ENCODE measurements around the gene SERPINB3.
"Not testable (repeated sequence)": the region's sequence is repeated elsewhere in the genome, so short reads cannot be mapped to it uniquely, and the experiment has no call there.

SERPINB3 gene

DNA sequence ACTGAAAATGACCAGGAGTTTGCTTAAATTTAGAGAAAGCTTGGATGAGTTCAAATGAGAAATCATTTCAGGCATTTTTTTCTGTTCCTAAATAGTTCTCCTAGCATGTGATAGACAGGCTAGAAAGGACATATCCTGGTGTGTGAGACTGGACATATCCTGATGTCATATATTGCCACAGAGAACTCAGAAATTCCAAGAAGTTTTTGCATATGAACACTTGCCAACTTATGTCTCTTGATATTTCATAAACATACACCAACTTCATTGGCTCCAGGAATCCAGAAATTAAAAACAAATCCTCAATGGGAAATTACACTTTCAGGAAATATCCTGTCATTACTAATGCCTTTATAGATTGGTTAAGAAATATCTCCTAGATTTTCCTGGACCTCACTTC lies 14.8 kb downstream of the SERPINB3 start:
- DNase-seq (ENCODE audit: low read depth), result peak; percentile 54

DNA sequence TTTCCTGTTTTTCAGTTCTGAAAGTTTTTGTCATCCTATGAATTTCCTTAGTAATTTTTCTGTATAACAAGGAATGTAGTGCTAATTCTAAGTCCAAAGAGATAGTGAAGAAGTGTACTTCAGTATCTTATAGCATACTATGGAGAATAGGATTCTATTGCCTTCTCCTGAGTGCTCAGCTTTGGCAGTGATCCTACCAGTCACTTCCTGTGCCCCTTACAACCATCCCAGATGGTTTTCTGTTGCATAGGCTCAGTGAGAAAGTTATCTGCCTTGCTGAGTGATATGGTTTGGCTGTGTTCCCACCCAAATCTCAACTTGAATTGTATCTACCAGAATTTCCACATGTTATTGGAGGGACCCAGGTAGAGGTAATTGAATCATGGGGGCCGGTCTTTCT lies 17.0 kb downstream of the SERPINB3 start:
- DNase-seq (ENCODE audit: low read depth), result peak; percentile 10

DNA sequence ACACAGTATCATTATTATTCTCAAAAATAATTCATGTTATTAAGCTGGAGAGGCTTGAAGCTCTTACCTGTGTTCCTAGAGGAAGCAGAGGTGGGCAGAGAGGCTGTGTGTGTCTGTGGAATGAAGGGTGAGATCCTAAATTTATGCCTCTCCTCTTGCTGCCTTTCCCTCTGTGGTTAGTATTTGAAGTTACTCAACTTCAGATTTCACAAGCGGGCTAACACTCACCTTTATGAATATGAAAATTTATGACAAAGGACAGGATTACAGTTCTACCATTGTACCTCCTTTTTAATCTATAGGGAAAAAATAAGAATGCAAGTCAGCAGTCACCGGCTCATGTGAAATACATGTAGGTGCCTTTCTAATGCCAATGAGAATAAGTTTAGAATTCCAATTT lies 17.6 kb downstream of the SERPINB3 start, which contains the start of gene SERPINB4:
SERPINB4 (minus strand) TSS at position 115 of the 400 bp plus-strand sequence. CDS start 679 bp downstream, outside the sequence.
- DNase-seq (ENCODE audit: low read depth), result not testable (repeated sequence)

DNA sequence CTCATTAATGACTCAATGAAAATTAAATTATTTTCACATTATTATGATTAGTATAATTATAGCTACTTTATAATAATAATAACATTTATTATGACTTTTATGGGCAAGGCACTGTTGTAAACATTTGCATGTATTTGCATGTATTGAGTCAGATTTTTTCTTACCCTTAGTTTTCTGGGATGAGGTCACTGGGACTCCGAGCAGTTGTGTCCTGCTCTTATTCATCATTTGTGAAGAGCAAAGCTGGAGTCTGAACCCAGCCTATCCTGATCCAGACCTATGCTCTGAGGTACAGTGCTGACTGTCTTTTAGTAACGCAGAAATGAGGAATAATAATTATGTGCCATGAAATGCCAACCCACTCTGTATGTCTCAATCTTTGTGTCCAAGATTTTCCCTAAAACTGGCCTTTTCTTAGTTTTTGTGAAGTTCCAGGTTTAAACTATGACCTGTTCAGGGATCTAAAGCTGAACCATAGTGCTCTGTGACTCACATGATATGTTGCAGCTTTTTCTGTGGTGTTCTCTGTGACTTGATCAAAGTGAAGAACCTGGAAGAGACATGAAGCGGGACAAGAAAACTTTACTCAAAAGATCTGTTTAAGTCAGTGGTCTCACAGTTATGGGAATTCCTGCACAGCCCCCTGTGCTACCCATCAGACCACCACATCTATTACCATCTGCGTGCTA lies 18.9 kb downstream of the SERPINB3 start:
- DNase-seq (ENCODE audit: low read depth), result not testable (repeated sequence)

DNA sequence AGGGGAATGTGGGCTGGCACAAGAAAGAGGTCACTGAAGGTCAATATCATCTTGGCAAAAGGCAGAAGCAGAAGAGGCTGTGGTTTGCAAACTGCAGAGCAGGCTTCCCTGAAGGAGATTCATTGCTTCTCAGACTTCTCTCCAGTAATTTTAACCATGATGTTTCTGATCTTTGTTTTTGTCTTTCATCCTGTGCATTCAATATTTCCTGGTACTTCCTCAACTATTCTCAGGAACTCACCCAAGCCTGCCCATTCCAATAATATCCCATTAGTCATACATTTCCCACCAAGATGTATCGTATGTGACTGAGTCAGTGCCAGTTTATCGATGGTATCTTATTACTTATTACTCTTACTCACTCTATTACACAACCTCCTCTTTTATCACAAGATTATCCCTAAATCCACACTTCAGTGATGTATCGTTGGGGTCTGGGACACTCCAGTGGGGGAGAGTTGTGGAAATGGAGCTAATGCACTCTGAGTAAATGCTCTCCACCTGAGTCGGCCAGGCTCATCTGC lies 20.5 kb downstream of the SERPINB3 start:
- DNase-seq (ENCODE audit: low read depth), result peak; percentile 35

DNA sequence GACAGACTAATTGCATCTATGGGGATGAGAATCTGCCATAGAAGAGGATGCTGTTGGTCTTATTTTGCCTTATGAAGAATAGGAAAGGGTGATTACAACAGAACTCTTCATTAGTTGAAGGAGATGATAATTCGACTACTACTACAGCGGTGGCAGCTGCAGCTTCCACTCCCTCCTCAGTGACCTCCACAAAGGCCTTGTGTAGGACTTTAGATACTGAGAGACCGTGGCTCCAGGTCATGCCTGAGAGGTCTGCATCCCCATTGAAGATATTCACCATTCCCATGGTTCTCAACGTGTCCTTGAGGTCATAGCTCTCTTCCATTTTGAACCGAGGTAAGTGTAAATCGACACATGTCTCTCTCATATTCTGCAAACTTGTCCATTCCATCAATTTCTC lies 24.0 kb downstream of the SERPINB3 start:
- DNase-seq (ENCODE audit: low read depth), result no peak

DNA sequence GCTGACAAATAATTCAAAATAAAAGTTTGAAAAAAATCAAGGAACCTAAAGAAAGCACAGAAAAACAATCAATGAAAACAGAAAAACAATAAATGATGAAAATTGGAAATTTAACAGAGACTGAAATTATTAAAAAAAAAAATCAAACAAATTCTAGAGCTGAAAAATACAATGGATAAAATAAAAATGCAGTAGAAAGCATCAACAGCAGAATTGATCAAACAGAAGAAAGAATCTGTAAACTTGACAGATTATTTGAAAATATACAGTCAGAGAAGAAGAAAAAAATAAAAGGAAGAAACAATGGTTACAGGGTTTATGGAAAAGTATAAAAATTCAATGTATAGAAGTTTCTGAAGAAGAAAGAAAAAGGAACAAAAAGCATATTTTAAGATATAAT lies 33.9 kb downstream of the SERPINB3 start:
- DNase-seq (ENCODE audit: low read depth), result no peak

DNA sequence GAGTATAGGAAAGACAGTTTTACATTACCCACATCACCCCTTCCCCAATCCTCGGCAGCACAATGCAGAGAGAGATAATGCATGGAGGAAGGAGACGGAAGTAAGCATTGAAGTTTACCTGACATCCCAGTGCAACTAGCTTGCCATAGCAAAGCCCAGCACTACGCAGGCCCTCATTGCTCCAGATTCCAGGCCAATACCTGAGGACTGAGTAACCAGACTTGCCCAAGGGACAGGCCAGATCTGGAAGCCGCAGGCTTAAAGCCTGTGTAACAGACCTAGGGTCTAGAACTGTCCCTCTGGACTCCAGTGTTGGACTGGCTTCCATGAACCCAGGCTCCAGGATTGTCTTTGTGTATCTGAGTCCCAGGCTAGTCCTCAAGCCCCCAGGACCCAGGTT lies 35.3 kb downstream of the SERPINB3 start:
- DNase-seq (ENCODE audit: low read depth), result no peak

DNA sequence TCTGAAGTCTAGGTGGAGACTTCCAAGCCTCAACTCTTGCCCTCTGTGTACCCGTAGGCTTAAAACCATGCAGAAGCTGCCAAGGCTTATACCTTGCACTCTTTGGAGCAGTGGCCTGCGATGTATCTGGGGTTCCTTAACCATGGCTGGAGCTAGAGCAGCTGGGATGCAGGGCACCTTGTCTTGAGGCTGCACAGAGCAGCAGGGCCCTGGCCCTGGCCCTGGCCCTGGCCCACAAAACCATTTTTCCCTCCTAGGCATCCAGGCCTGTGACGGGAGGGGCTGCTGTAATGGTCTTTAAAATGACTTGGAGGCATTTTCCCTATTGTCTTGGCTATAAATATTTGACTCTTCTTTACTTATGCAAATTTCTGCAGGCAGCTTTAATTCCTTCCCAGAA lies 36.8 kb downstream of the SERPINB3 start:
- DNase-seq (ENCODE audit: low read depth), result no peak

DNA sequence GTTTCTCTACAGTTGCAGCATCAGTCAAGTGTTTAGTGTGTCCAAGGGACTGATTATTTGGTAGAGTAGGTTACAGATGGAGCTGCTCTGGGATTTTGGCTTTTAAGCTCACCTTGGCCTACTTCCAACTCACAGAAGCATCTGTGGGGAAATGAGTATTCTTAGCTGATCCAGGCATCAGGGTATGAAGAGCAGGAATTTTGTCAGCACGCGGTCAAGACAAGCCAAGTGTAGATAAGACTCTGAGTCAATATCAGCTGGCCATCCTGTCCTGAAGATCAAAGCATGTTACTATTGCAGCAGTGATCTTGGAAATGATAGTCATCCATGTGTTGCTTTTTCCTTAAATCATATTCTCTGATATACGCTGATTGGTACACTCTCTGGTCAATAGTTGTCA lies 42.0 kb downstream of the SERPINB3 start:
- DNase-seq (ENCODE audit: low read depth), result no peak

DNA sequence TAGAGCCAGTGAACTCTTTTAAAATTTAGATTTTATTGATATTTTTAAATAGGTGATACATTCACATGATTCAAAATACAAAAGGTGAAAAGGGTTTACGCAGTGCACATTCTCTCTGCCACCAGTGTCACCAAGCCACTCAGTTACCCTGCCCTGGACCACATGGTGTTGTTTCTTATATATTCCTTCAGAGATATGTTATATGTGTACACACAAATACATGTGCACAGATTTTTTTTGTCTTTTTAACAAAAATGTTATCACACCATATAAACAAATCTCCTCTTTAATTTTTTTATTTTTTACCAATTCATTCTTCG lies 43.8 kb downstream of the SERPINB3 start:
- DNase-seq (ENCODE audit: low read depth), result no peak

DNA sequence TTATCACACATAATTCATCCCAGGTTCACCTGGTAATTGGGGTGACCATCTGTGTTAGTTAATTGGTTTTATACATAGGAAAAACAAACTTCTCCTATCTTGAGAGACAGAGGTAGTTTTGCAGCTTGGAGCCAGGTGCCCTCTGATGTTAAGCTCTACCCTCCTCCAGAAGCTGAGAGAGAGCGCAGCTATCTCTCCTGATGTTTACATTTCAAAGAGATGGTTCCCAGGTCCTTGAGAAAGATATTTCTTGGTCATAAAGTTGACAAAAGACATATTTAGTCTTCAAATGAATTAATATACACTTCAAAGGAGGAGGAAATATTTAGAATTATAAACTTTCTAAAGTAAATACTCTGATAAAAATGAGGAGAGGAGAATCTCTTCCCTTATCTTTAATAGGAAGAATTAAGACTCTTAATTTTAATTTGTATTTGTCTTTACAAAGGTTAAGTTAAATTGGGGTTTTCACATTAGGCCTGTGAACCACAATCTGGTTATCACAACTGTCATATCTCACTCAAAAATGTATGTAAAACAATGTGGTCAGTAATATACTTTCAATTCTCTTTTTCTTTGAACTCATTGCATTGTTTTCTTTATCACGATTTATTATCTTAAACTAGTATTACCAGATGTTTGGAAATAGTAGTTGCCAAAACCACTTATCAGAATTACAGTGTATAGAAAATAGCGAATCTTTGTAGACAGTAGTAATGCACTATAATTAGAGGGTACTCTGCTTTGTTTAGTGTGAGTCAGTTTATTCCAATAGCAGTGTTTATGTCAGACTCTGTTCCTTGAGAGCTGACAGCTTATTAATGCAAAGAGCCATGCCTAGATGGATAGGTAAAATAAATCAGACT lies 44.4 kb downstream of the SERPINB3 start:
- DNase-seq (ENCODE audit: low read depth), result peak; percentile 19

DNA sequence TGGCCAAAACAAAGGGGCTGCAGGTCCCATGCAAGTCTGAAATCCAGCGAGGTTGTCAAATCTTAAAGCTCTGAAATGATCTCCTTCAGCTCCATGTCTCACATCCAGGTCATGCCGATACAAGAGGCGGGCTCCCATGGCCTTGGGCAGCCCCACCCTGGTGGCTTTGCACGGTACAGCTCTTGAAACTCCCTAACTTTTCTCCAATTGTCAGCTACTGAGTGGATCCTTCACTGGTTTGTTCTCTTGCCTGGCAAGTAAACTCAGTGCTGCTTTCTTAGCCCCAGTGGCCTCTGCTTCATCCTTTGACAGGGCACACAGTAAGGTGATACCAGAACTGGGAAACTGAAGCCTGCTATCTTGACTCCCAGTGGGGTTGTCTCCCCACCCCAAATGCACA lies 48.3 kb downstream of the SERPINB3 start:
- DNase-seq (ENCODE audit: low read depth), result no peak

DNA sequence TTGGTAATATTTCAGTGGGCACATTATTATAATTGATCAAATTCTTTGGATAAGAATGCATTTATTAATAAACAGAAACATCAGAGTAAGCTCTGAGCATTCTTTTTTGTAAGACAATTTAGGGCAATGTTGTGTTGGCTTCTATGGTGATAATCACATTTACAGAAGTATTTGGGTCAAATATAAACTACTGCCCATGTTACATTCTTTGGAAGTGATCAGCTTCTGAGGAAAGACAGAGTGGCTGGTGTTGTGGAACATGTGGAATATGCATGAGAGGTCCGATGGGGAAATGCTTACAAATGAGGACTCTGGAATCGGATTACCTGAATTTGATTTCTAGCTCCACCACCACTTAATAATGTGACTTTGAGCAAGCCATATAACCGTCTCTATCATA lies 55.2 kb downstream of the SERPINB3 start:
- peak; percentile 32 for DNase-seq (ENCODE audit: low read depth)
